HepG2 (cell line): ENCODE results near the gene SYT7. TPM values are rescaled to one million over a fixed set of nuclear protein-coding genes. Genes with fewer than 3 reads are reported as not detected.

ENCODE experiments used
- ATF4 ChIP-seq, 2 experiments: fragments of 450-650 bp in 1 of 2; sonication (generic) in 1 of 2; formaldehyde crosslinking; IDR thresholded peaks; 2 replicates each; pipeline versions ENCODE4 v1.5.0 to v1.8.0; 2020 to 2022; ENCODE audit warnings: mild to moderate bottlenecking in 1 of 2, missing genetic modification reagents in 1 of 2
- IRF9 ChIP-seq: sonication (generic); formaldehyde crosslinking; IDR thresholded peaks from 2 replicates; pipeline ENCODE4 v1.8.0; 2022; ENCODE audit warnings: missing genetic modification reagents, mild to moderate bottlenecking, borderline replicate concordance
- IRX3 ChIP-seq: sonication (generic); formaldehyde crosslinking; IDR thresholded peaks from 2 replicates; pipeline ENCODE4 v1.8.1; 2023; ENCODE audit warnings: mild to moderate bottlenecking, low read depth, missing genetic modification reagents, borderline replicate concordance
- ISX ChIP-seq: sonication (generic); formaldehyde crosslinking; conservative IDR thresholded peaks from 2 replicates; pipeline ENCODE4 v1.5.0; 2020; ENCODE audit warnings: missing genetic modification reagents
- KAT8 ChIP-seq: IDR thresholded peaks from 2 replicates; pipeline ENCODE4 v1.6.1; 2016; ENCODE audit warnings: missing genetic modification reagents, missing compliant biosample characterization
- LCORL ChIP-seq, 2 experiments: fragments of 450-650 bp in 1 of 2; sonication (generic) in 1 of 2; formaldehyde crosslinking in 1 of 2; IDR thresholded peaks; 2 replicates each; pipeline versions ENCODE4 v1.5.0 to v1.6.1; 2017 to 2020; ENCODE audit warnings: antibody characterized with exemption in 1 of 2, missing genetic modification reagents in 1 of 2
- MED1 ChIP-seq: sonication (generic); formaldehyde crosslinking; IDR thresholded peaks from 2 replicates; pipeline ENCODE4 v1.4.0; 2020; ENCODE audit warnings: missing genetic modification reagents
- MEIS1 ChIP-seq: sonication (generic); formaldehyde crosslinking; IDR thresholded peaks from 2 replicates; pipeline ENCODE4 v1.9.0; 2021; ENCODE audit warnings: mild to moderate bottlenecking, missing genetic modification reagents, moderate library complexity, borderline replicate concordance
- PAF1 ChIP-seq: IDR thresholded peaks from 2 replicates; pipeline ENCODE4 v1.6.1; 2016; ENCODE audit warnings: missing genetic modification reagents, missing compliant biosample characterization
- RBM39 ChIP-seq: fragments of 200-400 bp; formaldehyde crosslinking; IDR thresholded peaks from one replicate; pipeline ENCODE4 v1.6.1; 2018; ENCODE audit warnings: antibody characterized with exemption, mild to moderate bottlenecking, low read depth, low read length; ENCODE audit not compliant: poor library complexity, severe bottlenecking
- RXRB ChIP-seq: IDR thresholded peaks from 2 replicates; pipeline ENCODE4 v1.6.1; 2016; ENCODE audit warnings: borderline replicate concordance, missing genetic modification reagents, missing compliant biosample characterization
- SRY ChIP-seq: sonication (generic); formaldehyde crosslinking; IDR thresholded peaks from 2 replicates; pipeline ENCODE4 v1.8.0; 2022; ENCODE audit warnings: mild to moderate bottlenecking, missing genetic modification reagents
- WIZ ChIP-seq: sonication (generic); formaldehyde crosslinking; IDR thresholded peaks from 2 replicates; pipeline ENCODE4 v1.5.1; 2020; ENCODE audit warnings: mild to moderate bottlenecking, missing genetic modification reagents
- ZNF232 ChIP-seq: sonication (generic); formaldehyde crosslinking; IDR thresholded peaks from 2 replicates; pipeline ENCODE4 v1.4.0; 2020; ENCODE audit warnings: missing genetic modification reagents, borderline replicate concordance
- ZNF441 ChIP-seq: sonication (generic); formaldehyde crosslinking; IDR thresholded peaks from 2 replicates; pipeline ENCODE4 v1.7.0; 2021; ENCODE audit warnings: missing genetic modification reagents, borderline replicate concordance
- ZNF629 ChIP-seq: sonication (generic); formaldehyde crosslinking; conservative IDR thresholded peaks from 2 replicates; pipeline ENCODE4 v1.5.0; 2020; ENCODE audit warnings: missing genetic modification reagents
- ZNF670 ChIP-seq: sonication (generic); formaldehyde crosslinking; IDR thresholded peaks from 2 replicates; pipeline ENCODE4 v1.8.0; 2022; ENCODE audit warnings: mild to moderate bottlenecking, missing genetic modification reagents, borderline replicate concordance
- ZSCAN12 ChIP-seq: sonication (generic); formaldehyde crosslinking; IDR thresholded peaks from 2 replicates; pipeline ENCODE4 v1.9.0; 2021; ENCODE audit warnings: mild to moderate bottlenecking, missing genetic modification reagents
- polyA plus RNA-seq, 8 experiments: library from polyadenylated mRNA; depleted of rRNA in 3 of 8; stranded (reverse) in 7 of 8; unstranded in 1 of 8; fragments of >200 nt; fragmentation: Illumina TruSeq in 4 of 8; extraction: Trizol in 4 of 8; gene quantifications; 2 replicates each; pipeline versions ENCODE4 v1.2.1 to v1.2.3, GENCODE V29; 2011 to 2016; ENCODE audit warnings: low read depth in 4 of 8, missing spikeins in 1 of 8, mixed read lengths in 1 of 8; ENCODE audit not compliant: insufficient read depth in 1 of 8
- total RNA-seq, 5 experiments: library from RNA; depleted of rRNA; stranded (reverse); fragments of >200 nt; fragmentation: Illumina TruSeq; extraction: Trizol; gene quantifications; 2 replicates each; pipeline ENCODE4 v1.2.3, GENCODE V29; 2016; ENCODE audit warnings: low read depth in 1 of 5
- TF ChIP-seq, protein P1 (sequence below): sonication (generic); formaldehyde crosslinking; IDR thresholded peaks from 2 replicates; pipeline ENCODE4 v1.5.0; 2020; ENCODE audit warnings: mild to moderate bottlenecking, missing genetic modification reagents, borderline replicate concordance

The SYT7 gene
- total and polyA plus RNA-seq, 2 of the 13 experiments (the other 11 are each of a cell fraction or from before 2014, with no cell fraction given), result 1.4 to 4.4 TPM

- TF ChIP-seq, protein P1, sequence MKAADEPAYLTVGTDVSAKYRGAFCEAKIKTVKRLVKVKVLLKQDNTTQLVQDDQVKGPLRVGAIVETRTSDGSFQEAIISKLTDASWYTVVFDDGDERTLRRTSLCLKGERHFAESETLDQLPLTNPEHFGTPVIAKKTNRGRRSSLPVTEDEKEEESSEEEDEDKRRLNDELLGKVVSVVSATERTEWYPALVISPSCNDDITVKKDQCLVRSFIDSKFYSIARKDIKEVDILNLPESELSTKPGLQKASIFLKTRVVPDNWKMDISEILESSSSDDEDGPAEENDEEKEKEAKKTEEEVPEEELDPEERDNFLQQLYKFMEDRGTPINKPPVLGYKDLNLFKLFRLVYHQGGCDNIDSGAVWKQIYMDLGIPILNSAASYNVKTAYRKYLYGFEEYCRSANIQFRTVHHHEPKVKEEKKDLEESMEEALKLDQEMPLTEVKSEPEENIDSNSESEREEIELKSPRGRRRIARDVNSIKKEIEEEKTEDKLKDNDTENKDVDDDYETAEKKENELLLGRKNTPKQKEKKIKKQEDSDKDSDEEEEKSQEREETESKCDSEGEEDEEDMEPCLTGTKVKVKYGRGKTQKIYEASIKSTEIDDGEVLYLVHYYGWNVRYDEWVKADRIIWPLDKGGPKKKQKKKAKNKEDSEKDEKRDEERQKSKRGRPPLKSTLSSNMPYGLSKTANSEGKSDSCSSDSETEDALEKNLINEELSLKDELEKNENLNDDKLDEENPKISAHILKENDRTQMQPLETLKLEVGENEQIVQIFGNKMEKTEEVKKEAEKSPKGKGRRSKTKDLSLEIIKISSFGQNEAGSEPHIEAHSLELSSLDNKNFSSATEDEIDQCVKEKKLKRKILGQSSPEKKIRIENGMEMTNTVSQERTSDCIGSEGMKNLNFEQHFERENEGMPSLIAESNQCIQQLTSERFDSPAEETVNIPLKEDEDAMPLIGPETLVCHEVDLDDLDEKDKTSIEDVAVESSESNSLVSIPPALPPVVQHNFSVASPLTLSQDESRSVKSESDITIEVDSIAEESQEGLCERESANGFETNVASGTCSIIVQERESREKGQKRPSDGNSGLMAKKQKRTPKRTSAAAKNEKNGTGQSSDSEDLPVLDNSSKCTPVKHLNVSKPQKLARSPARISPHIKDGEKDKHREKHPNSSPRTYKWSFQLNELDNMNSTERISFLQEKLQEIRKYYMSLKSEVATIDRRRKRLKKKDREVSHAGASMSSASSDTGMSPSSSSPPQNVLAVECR (CRISPR knock-in tag), result peak; percentile 54; the same call in 1 of the 2 replicates
- no peak for TF ChIP-seq LCORL (IDR thresholded peaks at IDR 0.05)
- TF ChIP-seq LCORL (CRISPR knock-in tag; IDR thresholded peaks at IDR 0.05), result peak; percentile 76; the same call in 1 of the 2 replicates
- TF ChIP-seq ATF4 (CRISPR knock-in tag; IDR thresholded peaks at IDR 0.05), result no peak
- TF ChIP-seq ZNF232 (CRISPR knock-in tag), result peak; percentile 72; the same call in 1 of the 2 replicates
- TF ChIP-seq IRX3 (CRISPR knock-in tag), result peak; percentile 28; the same call in 1 of the 2 replicates
- TF ChIP-seq MED1, result peak; percentile 82
- TF ChIP-seq PAF1 (CRISPR knock-in tag), result no peak
- peak; percentile 88; the same call in 1 of the 2 replicates for TF ChIP-seq ZNF670 (CRISPR knock-in tag)
- TF ChIP-seq RXRB (CRISPR knock-in tag), result peak; percentile 70; the same call in 1 of the 2 replicates
- TF ChIP-seq MEIS1 (CRISPR knock-in tag), result peak; percentile 88; the same call in 1 of the 2 replicates
- peak; percentile 39 for TF ChIP-seq RBM39
- peak; percentile 53; the same call in 1 of the 2 replicates for TF ChIP-seq ZNF441
- TF ChIP-seq ZSCAN12 (CRISPR knock-in tag), result no peak
- peak; percentile 49; the same call in 1 of the 2 replicates for TF ChIP-seq ZNF629
- 0 out of 2 replicates have a peak, but pooled peaks have one; percentile 40 for TF ChIP-seq KAT8
- no peak for TF ChIP-seq ISX (CRISPR knock-in tag)
- TF ChIP-seq IRF9, result peak; percentile 50; the same call in 1 of the 2 replicates
- TF ChIP-seq SRY (CRISPR knock-in tag), result no peak
- no peak for TF ChIP-seq WIZ (CRISPR knock-in tag)
Observed at GRCh38 chr11:61609000-61609979, 28.4 kb upstream of the SYT7 start (continued).
